SK-N-SH (cell line): ENCODE results near the gene CAPN10. TPM values are rescaled to one million over a fixed set of nuclear protein-coding genes. Genes with fewer than 3 reads are reported as not detected.

Experiments used
- CTCF ChIA-PET: fragments of 300-600, 350-600 bp; formaldehyde crosslinking; extraction: SDS; loops from one replicate; lab custom pipeline; 2021; lab: Yijun Ruan, JAX
- POLR2A ChIA-PET: fragments of 350-600 bp; sonication (Branson Sonifier 250); formaldehyde crosslinking; extraction: SDS; loops from one replicate; lab custom pipeline; 2020; ENCODE audit warnings: antibody characterized with exemption, inconsistent platforms; lab: Yijun Ruan, JAX
- DNase-seq: peaks from one replicate; pipeline ENCODE4 v3.0.0; 2012
- H2AFZ ChIP-seq: fragments of 200-600 bp; sonication (generic); 2 replicates; pipeline ENCODE4 v1.8.1; 2016; ENCODE audit warnings: antibody characterized with exemption, mild to moderate bottlenecking, low read depth
- H3F3A ChIP-seq: fragments of 200-600 bp; sonication (generic); replicated peaks from 2 replicates; pipeline ENCODE3; 2016; ENCODE audit warnings: antibody characterized with exemption, mild to moderate bottlenecking; ENCODE audit not compliant: insufficient read depth
- H3K27ac ChIP-seq, 2 experiments: fragments of 200-500 bp in 1 of 2; fragments of 200-600 bp in 1 of 2; sonication (Bioruptor generic) in 1 of 2; sonication (generic), shearing (Covaris generic) in 1 of 2; 2 replicates each; pipeline versions ENCODE4 v1.5.1 to v1.6.1; 2014 to 2016; ENCODE audit warnings: low read depth in 2 of 2, inconsistent platforms in 1 of 2, low read length in 1 of 2, mild to moderate bottlenecking in 1 of 2, mixed read lengths in 1 of 2
- H3K27me3 ChIP-seq: fragments of 200-600 bp; sonication (generic), shearing (Covaris generic); 2 replicates; pipeline ENCODE4 v1.6.1; 2016; ENCODE audit warnings: mixed run types; ENCODE audit not compliant: insufficient read depth
- H3K36me3 ChIP-seq, 2 experiments: fragments of 200-500 bp in 1 of 2; fragments of 200-600 bp in 1 of 2; sonication (Bioruptor generic) in 1 of 2; sonication (generic) in 1 of 2; replicated peaks in 1 of 2; 2 replicates each; pipeline versions ENCODE3 to v1.5.1; 2014 to 2016; ENCODE audit warnings: low read length in 1 of 2, mild to moderate bottlenecking in 1 of 2; ENCODE audit not compliant: insufficient read depth in 2 of 2, control insufficient read depth in 1 of 2
- H3K4me1 ChIP-seq, 2 experiments: fragments of 200-500 bp in 1 of 2; fragments of 200-600 bp in 1 of 2; sonication (Bioruptor generic) in 1 of 2; sonication (generic), shearing (Covaris generic) in 1 of 2; 2 replicates each; pipeline versions ENCODE4 v1.5.1 to v1.6.1; 2014 to 2016; ENCODE audit warnings: low read depth in 1 of 2, low read length in 1 of 2, mixed run types in 1 of 2; ENCODE audit not compliant: insufficient read depth in 2 of 2, control insufficient read depth in 1 of 2
- H3K4me2 ChIP-seq: fragments of 200-600 bp; sonication (generic), shearing (Covaris generic); 2 replicates; pipeline ENCODE4 v1.6.1; 2017; ENCODE audit warnings: mixed run types
- H3K4me3 ChIP-seq, 2 experiments: fragments of 200-500 bp in 1 of 2; fragments of 200-600 bp in 1 of 2; sonication (Bioruptor generic) in 1 of 2; sonication (generic), shearing (Covaris generic) in 1 of 2; 2 replicates each; pipeline versions ENCODE4 v1.5.1 to v1.8.1; 2014 to 2016; ENCODE audit warnings: low read depth in 2 of 2, inconsistent platforms in 1 of 2, low read length in 1 of 2, mild to moderate bottlenecking in 1 of 2, mixed read lengths in 1 of 2, moderate library complexity in 1 of 2
- H3K79me2 ChIP-seq: fragments of 200-600 bp; sonication (generic); 2 replicates; pipeline ENCODE4 v1.8.1; 2017; ENCODE audit warnings: mild to moderate bottlenecking; ENCODE audit not compliant: insufficient read depth
- H3K9ac ChIP-seq: fragments of 200-600 bp; sonication (generic); 2 replicates; pipeline ENCODE4 v1.6.1; 2017; ENCODE audit warnings: mixed run types
- H3K9me2 ChIP-seq: fragments of 200-600 bp; sonication (generic); 2 replicates; pipeline ENCODE4 v1.6.1; 2017; ENCODE audit warnings: mixed run types
- H3K9me3 ChIP-seq: fragments of 200-600 bp; sonication (generic); 2 replicates; pipeline ENCODE4 v1.6.1; 2017; ENCODE audit warnings: mixed run types, mild to moderate bottlenecking, moderate library complexity
- H4K20me1 ChIP-seq: fragments of 200-600 bp; sonication (generic); 2 replicates; pipeline ENCODE4 v1.6.1; 2017; ENCODE audit warnings: mild to moderate bottlenecking, mixed run types; ENCODE audit not compliant: insufficient read depth
- CHD2 ChIP-seq: fragments of 150-350 bp; IDR thresholded peaks from 2 replicates; pipeline ENCODE4 v1.6.1; 2018; ENCODE audit warnings: low read length; ENCODE audit not compliant: partially characterized antibody
- EZH2phosphoT487 ChIP-seq: fragments of 200-600 bp; sonication (generic); IDR thresholded peaks from 2 replicates; pipeline ENCODE4 v1.6.1; 2017; ENCODE audit warnings: low read depth, mixed run types, mild to moderate bottlenecking, antibody characterized with exemption, moderate library complexity, borderline replicate concordance
- GABPA ChIP-seq: IDR thresholded peaks from 2 replicates; pipeline ENCODE4 v1.4.0; 2012; ENCODE audit warnings: low read depth, mild to moderate bottlenecking
- MXI1 ChIP-seq: IDR thresholded peaks from 2 replicates; pipeline ENCODE4 v1.6.1; 2012; ENCODE audit warnings: mild to moderate bottlenecking, low read depth, low read length, improper control_type of control experiment
- NFIC ChIP-seq: IDR thresholded peaks from 2 replicates; pipeline ENCODE4 v1.4.0; 2012; ENCODE audit warnings: borderline replicate concordance
- RCOR1 ChIP-seq: fragments of 150-350 bp; IDR thresholded peaks from 2 replicates; pipeline ENCODE4 v1.6.1; 2017; ENCODE audit warnings: antibody characterized with exemption, low read length
- SIN3A ChIP-seq: IDR thresholded peaks from 2 replicates; pipeline ENCODE4 v1.6.1; 2012; ENCODE audit warnings: low read depth, mild to moderate bottlenecking, low read length, moderate library complexity, borderline replicate concordance
- TEAD4 ChIP-seq: IDR thresholded peaks from 2 replicates; pipeline ENCODE4 v1.4.0; 2012; ENCODE audit warnings: mild to moderate bottlenecking, borderline replicate concordance; ENCODE audit not compliant: insufficient read depth
- YY1 ChIP-seq: IDR thresholded peaks from 2 replicates; pipeline ENCODE4 v1.4.0; 2012; ENCODE audit warnings: low read depth, mild to moderate bottlenecking
- WGBS: methylation state at CpG from one replicate; pipeline ENCODE4 v1.1.6; 2017; ENCODE audit warnings: low lambda C conversion rate; 5-methylcytosine and 5-hydroxymethylcytosine counted together
- polyA plus RNA-seq, 3 experiments: library from polyadenylated mRNA; depleted of rRNA; stranded (reverse); fragments of >200 nt; gene quantifications; 2 replicates each; pipeline ENCODE4 v1.2.3, GENCODE V29; 2012
- TF ChIP-seq, protein P1 (sequence below): fragments of 150-350 bp; IDR thresholded peaks from 2 replicates; pipeline ENCODE4 v1.6.1; 2016; ENCODE audit warnings: mild to moderate bottlenecking, low read depth, low read length
- TF ChIP-seq, protein P2 (sequence below): IDR thresholded peaks from 2 replicates; pipeline ENCODE4 v1.4.0; 2012; ENCODE audit warnings: low read depth, borderline replicate concordance

CAPN10 gene
- polyA plus RNA-seq, 1 of the 3 experiments (the other 2 are of a cell fraction) = 24.0 TPM

DNA sequence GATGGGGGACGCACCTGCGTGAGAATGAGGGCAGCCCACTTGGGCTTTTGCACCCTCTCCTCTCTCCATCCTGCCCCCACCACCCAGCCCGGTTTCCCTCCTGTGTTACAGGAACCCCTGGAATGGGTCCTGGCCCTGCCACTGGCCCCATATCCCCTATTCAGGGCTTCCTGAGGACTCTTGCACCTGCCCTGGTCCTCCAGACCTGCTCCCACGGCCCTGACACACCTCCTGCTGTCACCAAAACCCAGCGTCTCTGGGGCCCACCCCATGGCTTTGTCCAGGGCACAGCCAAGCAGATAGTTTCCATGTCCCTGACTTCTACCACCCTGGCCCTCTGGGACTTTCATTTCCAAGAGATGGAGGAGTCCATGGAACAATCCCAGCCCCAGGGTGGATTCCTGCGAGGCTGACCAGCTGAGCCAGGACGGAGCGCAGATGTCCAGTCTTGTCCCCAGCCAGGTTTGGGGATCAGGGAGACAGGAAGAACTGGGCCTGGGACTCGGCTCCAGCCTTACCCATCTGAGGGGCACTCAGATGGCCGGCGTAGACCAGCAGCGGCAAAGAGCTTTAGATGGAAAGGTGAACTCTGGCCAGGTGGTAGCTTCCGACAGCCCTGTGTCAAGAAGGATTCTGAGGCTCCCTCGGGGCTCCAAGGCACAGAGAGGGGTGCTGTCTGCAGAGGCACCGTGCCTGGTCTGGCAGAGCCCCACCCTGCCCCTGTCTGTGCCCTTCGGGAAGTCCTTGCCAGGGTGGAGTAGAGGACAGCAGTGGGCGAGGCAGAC lies 50.8 kb downstream of the CAPN10 start:
- 24% methylated on average over 6 of the region's 17 CpGs for WGBS
- no peaks in the 10 kb centered on the region for H3K27me3 ChIP-seq
- H3K79me2 ChIP-seq = no peaks in the 10 kb centered on the region
- H3F3A ChIP-seq = no peaks in the 10 kb centered on the region
- H3K9me3 ChIP-seq = no peaks in the 10 kb centered on the region
- peak; percentile 24 for DNase-seq
- H3K36me3 ChIP-seq = no peaks in the 10 kb centered on the region
- H3K4me2 ChIP-seq = no peak overlapping the region
- H3K4me1 ChIP-seq = no peaks in the 10 kb centered on the region
- H2AFZ ChIP-seq = no peak overlapping the region
- TF ChIP-seq MXI1 = no peak
- no peak for TF ChIP-seq RCOR1
- TF ChIP-seq, protein P1, sequence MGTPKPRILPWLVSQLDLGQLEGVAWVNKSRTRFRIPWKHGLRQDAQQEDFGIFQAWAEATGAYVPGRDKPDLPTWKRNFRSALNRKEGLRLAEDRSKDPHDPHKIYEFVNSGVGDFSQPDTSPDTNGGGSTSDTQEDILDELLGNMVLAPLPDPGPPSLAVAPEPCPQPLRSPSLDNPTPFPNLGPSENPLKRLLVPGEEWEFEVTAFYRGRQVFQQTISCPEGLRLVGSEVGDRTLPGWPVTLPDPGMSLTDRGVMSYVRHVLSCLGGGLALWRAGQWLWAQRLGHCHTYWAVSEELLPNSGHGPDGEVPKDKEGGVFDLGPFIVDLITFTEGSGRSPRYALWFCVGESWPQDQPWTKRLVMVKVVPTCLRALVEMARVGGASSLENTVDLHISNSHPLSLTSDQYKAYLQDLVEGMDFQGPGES = no peak
- no peak for TF ChIP-seq CHD2
- no peak for TF ChIP-seq TEAD4
- no peak for TF ChIP-seq EZH2phosphoT487
- TF ChIP-seq NFIC = no peak
- TF ChIP-seq YY1 = no peak
- TF ChIP-seq, protein P2, sequence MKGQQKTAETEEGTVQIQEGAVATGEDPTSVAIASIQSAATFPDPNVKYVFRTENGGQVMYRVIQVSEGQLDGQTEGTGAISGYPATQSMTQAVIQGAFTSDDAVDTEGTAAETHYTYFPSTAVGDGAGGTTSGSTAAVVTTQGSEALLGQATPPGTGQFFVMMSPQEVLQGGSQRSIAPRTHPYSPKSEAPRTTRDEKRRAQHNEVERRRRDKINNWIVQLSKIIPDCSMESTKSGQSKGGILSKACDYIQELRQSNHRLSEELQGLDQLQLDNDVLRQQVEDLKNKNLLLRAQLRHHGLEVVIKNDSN = no peak
- no peak for TF ChIP-seq SIN3A
- no peak for TF ChIP-seq GABPA
- H3K9ac ChIP-seq = no peak overlapping the region
- no peak overlapping the region for H3K27ac ChIP-seq
- H3K9me2 ChIP-seq = no peaks in the 10 kb centered on the region
- no peaks in the 10 kb centered on the region for H4K20me1 ChIP-seq
- POLR2A ChIA-PET = no interaction called here
- no peak overlapping the region for H3K4me3 ChIP-seq
- CTCF ChIA-PET = interaction anchor here (0.7 kb wide), 2 partner anchors 203 to 456 kb away, joined by 3 read pairs; no protein-coding TSS in a partner anchor

- H4K20me1 ChIP-seq = no peaks in the 10 kb centered on the region
- no peak overlapping the region for H3K4me2 ChIP-seq
- no peak overlapping the region for H2AFZ ChIP-seq
- H3K9me3 ChIP-seq = no peaks in the 10 kb centered on the region
- no peaks in the 10 kb centered on the region for H3K27me3 ChIP-seq
- H3K9me2 ChIP-seq = no peaks in the 10 kb centered on the region
- no peak overlapping the region for H3K4me3 ChIP-seq
- ChIA-PET POLR2A (no interaction called here), CTCF (interaction anchor here (0.7 kb wide), 1 partner anchor 202 kb away, joined by 3 read pairs; no protein-coding TSS in a partner anchor)
- TF ChIP-seq YY1 = no peak
- no peak overlapping the region for H3K27ac ChIP-seq
- 24% methylated on average over 5 of the region's 8 CpGs for WGBS
- H3F3A ChIP-seq = no peaks in the 10 kb centered on the region
- no peak overlapping the region for H3K9ac ChIP-seq
- no peak for DNase-seq
- H3K79me2 ChIP-seq = no peaks in the 10 kb centered on the region
- no peaks in the 10 kb centered on the region; a peak in 1 of 4 replicates for H3K4me1 ChIP-seq
- H3K36me3 ChIP-seq = no peaks in the 10 kb centered on the region
Observed at GRCh38 chr2:240637901-240638345, 51.4 kb downstream of the CAPN10 start.
